ENCODE measurements around the gene HOTAIR. TPM values are rescaled to one million over a fixed set of nuclear protein-coding genes. Genes with fewer than 3 reads are reported as not detected.

The HOTAIR gene
- total RNA-seq, 1 donor from 2014 or later = not detected

- intact Hi-C loops (cut with DNase I) = no loop called here
- no peak for DNase-seq (ENCODE audit: low spot score)
Observed at GRCh38 chr12:53990311-53991076, 15.7 kb upstream of the HOTAIR start.

GRCh38 chr12:53989227-53990113, 14.7 kb upstream of the HOTAIR start:
- intact Hi-C loops (cut with DNase I) = no loop called here

DNA sequence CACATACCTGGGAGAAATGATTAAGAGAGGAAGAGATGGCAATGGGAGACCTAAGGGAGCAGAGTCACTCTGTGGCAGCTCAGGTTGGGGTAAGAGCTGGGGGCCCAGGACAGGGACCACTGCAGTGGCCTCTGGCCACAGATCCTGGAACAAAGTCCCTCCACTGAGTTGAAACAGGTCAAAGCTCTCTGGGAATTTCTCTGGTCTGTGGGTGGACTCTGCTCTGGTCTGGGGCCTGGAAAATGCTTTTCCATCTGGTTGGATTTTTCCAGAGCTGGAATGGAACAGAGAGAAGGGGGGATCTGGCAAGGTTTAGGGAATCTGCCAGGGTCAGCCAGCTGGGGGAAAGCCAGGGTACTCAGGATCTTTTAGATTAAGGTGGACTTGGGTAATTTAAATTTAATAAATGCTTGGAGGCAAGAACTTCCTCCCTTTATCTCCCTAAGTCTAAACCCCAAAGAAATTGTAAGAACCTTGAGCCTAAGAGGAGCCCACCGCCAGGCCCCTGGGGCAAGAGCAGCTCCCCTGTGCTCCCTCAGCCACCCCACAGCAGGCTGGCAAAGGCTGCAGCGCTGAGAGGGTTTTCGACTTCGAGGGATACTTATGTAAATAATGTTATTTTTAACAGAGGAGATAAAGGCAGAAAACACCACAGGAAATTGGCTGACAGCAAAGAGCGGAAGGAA, 13.9 kb upstream of the HOTAIR start:
- DNase-seq (ENCODE audit: low spot score) = no peak
- intact Hi-C loops (cut with DNase I) = no loop called here

More at GRCh38 chr12:53989227-53990113, 14.7 kb upstream of the HOTAIR start:
- no peak for DNase-seq (ENCODE audit: low spot score)

GRCh38 chr12:53987787-53988230, 13.1 kb upstream of the HOTAIR start:
- DNase-seq (ENCODE audit: low spot score) = no peak
- intact Hi-C loops (cut with DNase I) = no loop called here

- intact Hi-C loops (cut with DNase I) = no loop called here
- DNase-seq (ENCODE audit: low spot score) = no peak
Observed at GRCh38 chr12:53986686-53987483, 12.1 kb upstream of the HOTAIR start.

GRCh38 chr12:53985994-53986685, 11.4 kb upstream of the HOTAIR start:
- intact Hi-C loops (cut with DNase I) = no loop called here
- no peak for DNase-seq (ENCODE audit: low spot score)

DNA sequence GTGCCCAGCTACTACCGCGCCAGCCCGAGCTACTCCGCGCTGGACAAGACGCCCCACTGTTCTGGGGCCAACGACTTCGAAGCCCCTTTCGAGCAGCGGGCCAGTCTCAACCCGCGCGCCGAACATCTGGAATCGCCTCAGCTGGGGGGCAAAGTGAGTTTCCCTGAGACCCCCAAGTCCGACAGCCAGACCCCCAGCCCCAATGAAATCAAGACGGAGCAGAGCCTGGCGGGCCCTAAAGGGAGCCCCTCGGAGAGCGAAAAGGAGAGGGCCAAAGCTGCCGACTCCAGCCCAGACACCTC, 10.9 kb upstream of the HOTAIR start:
- intact Hi-C loops (cut with DNase I) = no loop called here
- no peak for DNase-seq (ENCODE audit: low spot score)

GRCh38 chr12:53984901-53985691, 10.3 kb upstream of the HOTAIR start, which contains the start of gene HOXC10:
Gene HOXC10, plus strand, starts transcription at chr12:53985146. Its CDS starts 114 bp downstream, at chr12:53985260.
- intact Hi-C loops (cut with DNase I) = no loop called here
- no peak for DNase-seq (ENCODE audit: low spot score)

DNA sequence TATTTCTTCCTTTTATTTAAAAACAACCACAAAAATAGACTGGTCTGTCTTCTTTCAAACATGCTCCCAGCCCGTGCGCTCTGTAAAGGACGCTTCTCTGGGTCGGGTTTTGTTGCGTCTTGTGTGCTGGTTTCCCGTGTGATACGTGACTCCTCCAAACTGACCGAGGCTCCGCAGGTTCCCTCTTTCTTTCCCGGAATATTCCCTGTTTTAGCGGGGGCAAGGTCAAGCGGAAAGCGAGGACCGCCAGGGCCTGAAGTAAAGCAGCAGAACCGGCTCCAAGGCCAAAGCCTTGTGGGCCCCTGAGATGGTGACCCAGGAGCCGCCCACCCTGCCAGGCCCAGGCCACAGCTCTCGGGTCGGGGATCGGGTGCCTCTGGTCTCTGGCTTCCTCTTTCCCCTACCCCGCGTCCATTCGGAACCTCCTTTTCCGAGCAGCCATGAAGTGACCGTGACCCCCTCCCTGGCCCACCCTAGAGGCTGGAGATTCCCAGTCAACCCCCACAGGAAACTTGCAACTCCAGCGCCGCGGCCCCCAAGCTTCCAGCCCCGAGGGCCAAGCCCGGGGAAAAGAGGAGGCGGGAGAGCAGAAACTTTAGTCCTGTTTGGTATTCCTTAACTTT, 9.3 kb upstream of the HOTAIR start:
- DNase-seq (ENCODE audit: low spot score) = no peak
- intact Hi-C loops (cut with DNase I) = no loop called here

GRCh38 chr12:53983568-53983949, 8.8 kb upstream of the HOTAIR start:
- no peak for DNase-seq (ENCODE audit: low spot score)
- intact Hi-C loops (cut with DNase I) = no loop called here

DNA sequence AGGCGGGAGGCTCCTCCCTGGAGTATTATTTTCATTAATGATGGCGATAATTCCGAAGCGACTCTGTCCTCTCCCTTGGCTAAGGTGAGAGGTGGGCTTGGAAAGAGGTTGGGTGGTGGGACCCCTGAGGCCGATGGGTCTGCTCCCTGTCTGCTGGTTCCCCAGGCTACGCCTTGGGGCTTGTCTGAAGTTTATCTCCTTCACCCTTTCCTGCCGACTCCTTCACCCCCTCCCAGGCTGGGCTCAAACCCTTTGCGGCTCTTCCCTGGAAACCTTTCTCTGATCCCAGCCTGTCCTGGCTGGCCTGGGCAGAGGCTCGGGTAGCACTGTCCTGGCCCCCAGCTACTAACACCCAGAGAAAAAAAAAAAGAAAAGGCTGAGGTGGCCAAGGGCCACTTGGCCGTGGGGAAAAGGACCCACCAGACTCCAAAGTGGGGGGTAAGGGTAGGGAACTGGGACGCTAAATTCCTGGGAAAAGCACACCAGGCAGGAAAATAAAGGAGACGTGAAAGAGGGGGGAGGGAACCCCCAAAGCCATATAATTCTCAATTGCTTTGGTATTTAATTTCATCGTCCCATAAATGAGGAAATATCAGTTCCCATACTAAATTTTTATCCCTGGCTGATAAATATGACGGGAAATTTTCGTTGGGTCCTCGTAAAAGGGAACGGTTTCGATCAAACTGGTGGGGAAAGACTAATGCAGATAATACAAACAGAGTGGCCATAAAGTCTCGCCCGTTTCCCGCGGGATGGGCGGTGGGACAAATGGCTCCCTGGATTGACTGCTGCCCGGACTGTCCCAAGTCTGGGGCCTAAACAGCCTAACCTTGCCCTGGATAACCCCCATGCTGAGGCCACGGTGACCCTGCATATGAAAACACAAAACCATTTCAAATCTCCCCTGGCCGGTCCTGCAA, 8.2 kb upstream of the HOTAIR start:
- no peak for DNase-seq (ENCODE audit: low spot score)
- intact Hi-C loops (cut with DNase I) = no loop called here

DNA sequence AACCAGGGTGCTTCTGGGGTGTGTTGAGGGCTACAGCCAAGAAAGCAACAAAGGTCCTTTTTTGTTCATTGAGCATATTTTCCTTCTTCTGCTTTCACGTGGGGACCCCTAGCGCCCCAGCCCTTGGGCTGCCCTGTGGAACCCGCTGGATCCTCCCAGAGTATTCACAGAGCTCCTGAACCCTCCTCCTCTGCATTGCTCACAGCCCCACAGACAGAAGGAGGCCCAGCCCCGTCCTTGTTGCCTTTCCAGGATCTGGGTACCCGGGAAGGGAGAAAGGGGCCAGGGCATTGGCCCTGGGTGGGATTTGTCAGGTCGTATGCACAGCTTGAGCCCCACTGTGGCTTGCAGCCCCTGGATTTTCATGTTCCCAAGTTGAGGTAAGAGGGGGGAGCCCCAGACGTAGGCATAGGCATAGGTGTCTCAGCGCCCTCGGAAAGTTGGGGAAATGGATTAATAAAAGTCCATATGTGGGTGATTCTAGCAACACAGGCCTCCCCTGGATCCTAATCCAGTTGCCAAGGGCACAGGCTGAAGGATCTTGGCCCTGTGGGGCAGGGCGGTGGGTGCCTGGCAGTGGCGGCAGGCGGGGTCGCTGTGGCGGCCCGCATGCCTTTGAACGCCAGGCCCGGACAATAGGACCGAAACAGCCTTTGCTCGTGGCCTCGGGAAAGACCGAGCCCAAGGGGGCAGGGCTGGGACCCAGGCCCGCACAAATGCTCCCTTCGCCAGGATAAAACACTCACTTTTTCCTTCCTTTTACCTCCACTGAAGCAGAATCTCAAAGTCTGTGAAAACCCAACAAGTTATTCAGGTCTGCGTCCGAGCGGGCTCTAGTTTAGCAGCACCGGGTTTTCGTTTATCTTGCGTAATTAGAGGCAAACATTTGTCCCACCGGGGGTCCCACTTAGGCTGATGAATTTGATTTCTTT, 7.1 kb upstream of the HOTAIR start:
- intact Hi-C loops (cut with DNase I) = no loop called here
- no peak for DNase-seq (ENCODE audit: low spot score)

- intact Hi-C loops (cut with DNase I) = no loop called here
- DNase-seq (ENCODE audit: low spot score) = no peak
Observed at GRCh38 chr12:53980802-53981496, 6.2 kb upstream of the HOTAIR start.

GRCh38 chr12:53980104-53980801, 5.5 kb upstream of the HOTAIR start:
- intact Hi-C loops (cut with DNase I) = no loop called here

More at GRCh38 chr12:53980104-53980801, 5.5 kb upstream of the HOTAIR start:
- DNase-seq (ENCODE audit: low spot score) = no peak
